K562 (cell line): Measurements from ENCODE around the gene GPS2. TPM values are rescaled to one million over a fixed set of nuclear protein-coding genes. Genes with fewer than 3 reads are reported as not detected.
A peak's percentile ranks its signal among the peaks of the same experiment; 100 is the strongest.

Experiments used
- ATAC-seq: fragments of 200-7000 bp; cut with Tn5 transposase; 3 replicates; pipeline ENCODE4 v1.9.1; 2020; ENCODE audit warnings: moderate library complexity
- BruUV-seq: library from RNA; stranded (reverse); fragments of 400-500 nt; replicated peaks from 2 replicates; lab custom pipeline; 2021; lab: Mats Ljungman, UMichigan
- CTCF ChIA-PET: fragments of 300-600 bp; formaldehyde crosslinking; extraction: SDS; loops from one replicate; lab custom pipeline; 2021; ENCODE audit warnings: low intra/inter-chr PET ratio; lab: Yijun Ruan, JAX
- POLR2A ChIA-PET: fragments of 300-600, 350-650 bp; sonication (Branson Sonifier 250); formaldehyde crosslinking; extraction: SDS; loops from one replicate; lab custom pipeline; 2021; ENCODE audit warnings: antibody characterized with exemption, inconsistent platforms; lab: Yijun Ruan, JAX
- DNase-seq, 4 experiments: peaks; one replicate each; pipeline versions ENCODE4 v3.0.0 to v3.0.0-alpha.2; 2011 to 2018; ENCODE audit warnings: low spot score in 3 of 4, mixed read lengths in 3 of 4; ENCODE audit errors: extremely low read depth in 1 of 4
- FAIRE-seq: peaks from 2 replicates; lab custom pipeline; 2011; peaks lifted over from hg19 to GRCh38; lab: Jason Lieb, UNC
- H2AFZ ChIP-seq: 2 replicates; pipeline ENCODE4 v1.6.0; 2011; ENCODE audit warnings: low read depth, low read length, control low read depth, inconsistent platforms
- H3K27ac ChIP-seq: fragments of 200-600 bp; 3 replicates; pipeline ENCODE4 v1.8.0; 2011; ENCODE audit warnings: low read depth, mild to moderate bottlenecking, control low read depth, inconsistent platforms, low read length, moderate library complexity, mixed read lengths; ENCODE audit errors: extremely low read depth
- H3K27me3 ChIP-seq, 2 experiments: fragments of 300-600 bp in 1 of 2; 2 replicates in 1 of 2; 3 replicates in 1 of 2; pipeline versions ENCODE4 v1.6.0 to v1.8.0; 2011; ENCODE audit warnings: inconsistent platforms in 2 of 2, low read length in 2 of 2, mild to moderate bottlenecking in 1 of 2, mixed read lengths in 1 of 2, moderate library complexity in 1 of 2; ENCODE audit not compliant: control insufficient read depth in 2 of 2, insufficient read depth in 2 of 2
- H3K36me3 ChIP-seq: fragments of 300-600 bp; 3 replicates; pipeline ENCODE4 v1.8.0; 2011; ENCODE audit warnings: mild to moderate bottlenecking, low read length, inconsistent platforms; ENCODE audit not compliant: control insufficient read depth, insufficient read depth
- H3K4me1 ChIP-seq, 2 experiments: fragments of 200-600 bp in 1 of 2; replicated peaks in 1 of 2; 2 replicates in 1 of 2; 3 replicates in 1 of 2; pipeline versions ENCODE4 v1.5.1 to v1.8.0; 2011; ENCODE audit warnings: inconsistent platforms in 2 of 2, low read length in 2 of 2, mild to moderate bottlenecking in 1 of 2, mixed read lengths in 1 of 2, moderate library complexity in 1 of 2; ENCODE audit not compliant: control insufficient read depth in 2 of 2, insufficient read depth in 2 of 2
- H3K4me2 ChIP-seq: 2 replicates; pipeline ENCODE4 v1.6.1; 2011; ENCODE audit warnings: low read length, control low read depth, inconsistent platforms, mixed read lengths; ENCODE audit not compliant: insufficient read depth
- H3K4me3 ChIP-seq: fragments of 200-600 bp; sonication (generic), shearing (Covaris generic); 2 replicates; pipeline ENCODE4 v1.5.1; 2016; ENCODE audit warnings: control low read depth, inconsistent platforms
- H3K79me2 ChIP-seq: fragments of 200-600 bp; 3 replicates; pipeline ENCODE4 v1.8.0; 2011; ENCODE audit warnings: low read length, inconsistent platforms; ENCODE audit not compliant: control insufficient read depth, insufficient read depth
- H3K9ac ChIP-seq, 2 experiments: 2 replicates each; pipeline versions ENCODE4 v1.6.0 to v1.6.1; 2011; ENCODE audit warnings: low read depth in 2 of 2, low read length in 2 of 2, control low read depth in 1 of 2, inconsistent platforms in 1 of 2, mild to moderate bottlenecking in 1 of 2, mixed read lengths in 1 of 2; ENCODE audit not compliant: insufficient read depth in 1 of 2
- H3K9me1 ChIP-seq: one replicate; pipeline ENCODE4 v1.6.0; 2011; ENCODE audit warnings: inconsistent platforms, mild to moderate bottlenecking, low read length, moderate library complexity; ENCODE audit not compliant: control insufficient read depth, insufficient read depth
- H3K9me3 ChIP-seq: replicated peaks from 2 replicates; pipeline ENCODE4 v1.5.1; 2011; ENCODE audit warnings: low read depth, low read length, inconsistent platforms; ENCODE audit not compliant: control insufficient read depth, insufficient read depth
- H4K20me1 ChIP-seq: replicated peaks from 2 replicates; pipeline ENCODE4 v1.6.1; 2011; ENCODE audit warnings: low read length, inconsistent platforms, mixed read lengths; ENCODE audit not compliant: control insufficient read depth, insufficient read depth
- BHLHE40 ChIP-seq: IDR thresholded peaks from 2 replicates; pipeline ENCODE4 v1.6.1; 2011; ENCODE audit warnings: low read length, improper control_type of control experiment
- BMI1 ChIP-seq: fragments of 150-350 bp; IDR thresholded peaks from 2 replicates; pipeline ENCODE4 v1.6.1; 2014; ENCODE audit warnings: low read length
- CBX5 ChIP-seq: IDR thresholded peaks from 2 replicates; pipeline ENCODE4 v1.6.1; 2014; ENCODE audit warnings: low read depth, borderline replicate concordance
- CXXC5 ChIP-seq: fragments of 250-450 bp; sonication (Bioruptor Pico); IDR thresholded peaks from 2 replicates; pipeline ENCODE4 v1.8.0; 2022; ENCODE audit warnings: inconsistent platforms, mild to moderate bottlenecking, moderate library complexity
- ELF1 ChIP-seq: fragments of 200-800 bp; sonication (Bioruptor generic); IDR thresholded peaks from 2 replicates; pipeline ENCODE4 v1.6.1; 2016; ENCODE audit warnings: missing genetic modification characterization, missing compliant biosample characterization
- ESRRA ChIP-seq: fragments of 450-650 bp; IDR thresholded peaks from 2 replicates; pipeline ENCODE4 v1.6.1; 2014; ENCODE audit warnings: low read depth, mild to moderate bottlenecking, moderate library complexity, borderline replicate concordance
- FIP1L1 ChIP-seq: fragments of 200-400 bp; formaldehyde crosslinking; IDR thresholded peaks from 2 replicates; pipeline ENCODE4 v1.6.1; 2018; ENCODE audit warnings: mild to moderate bottlenecking, low read depth, low read length; ENCODE audit not compliant: poor library complexity, severe bottlenecking
- HDAC6 ChIP-seq: IDR thresholded peaks from 2 replicates; pipeline ENCODE4 v1.6.1; 2012; ENCODE audit warnings: low read depth, mild to moderate bottlenecking, control low read depth, inconsistent platforms, low read length, moderate library complexity
- HNRNPL ChIP-seq: fragments of 200-400 bp; formaldehyde crosslinking; IDR thresholded peaks from 2 replicates; pipeline ENCODE4 v1.6.1; 2017; ENCODE audit warnings: low read depth, mild to moderate bottlenecking, low read length
- MAZ ChIP-seq, 2 experiments: fragments of 450-650 bp in 1 of 2; sonication (generic) in 1 of 2; formaldehyde crosslinking; IDR thresholded peaks in 1 of 2; conservative IDR thresholded peaks in 1 of 2; 2 replicates each; pipeline versions ENCODE4 v1.4.0 to v1.5.0; 2020; ENCODE audit warnings: mild to moderate bottlenecking in 1 of 2, missing genetic modification reagents in 1 of 2
- NR4A1 ChIP-seq, 2 experiments: fragments of 250-450 bp in 1 of 2; fragments of 450-650 bp in 1 of 2; sonication (Bioruptor Pico) in 1 of 2; IDR thresholded peaks; 2 replicates each; pipeline versions ENCODE4 v1.4.0 to v1.6.1; 2016 to 2020; ENCODE audit warnings: mild to moderate bottlenecking in 2 of 2, missing compliant biosample characterization in 1 of 2, missing genetic modification characterization in 1 of 2, moderate library complexity in 1 of 2
- RB1 ChIP-seq: fragments of 450-650 bp; IDR thresholded peaks from 2 replicates; pipeline ENCODE4 v1.6.1; 2017; ENCODE audit warnings: low read depth, mild to moderate bottlenecking
- RHOXF2B ChIP-seq: fragments of 250-450 bp; sonication (Bioruptor Pico); conservative IDR thresholded peaks from 2 replicates; pipeline ENCODE4 v1.5.1; 2021
- SRSF1 ChIP-seq: fragments of 200-400 bp; formaldehyde crosslinking; IDR thresholded peaks from 2 replicates; pipeline ENCODE4 v1.6.1; 2017; ENCODE audit warnings: mild to moderate bottlenecking, low read depth, low read length, moderate library complexity
- STAG1 ChIP-seq: sonication (generic); formaldehyde crosslinking; IDR thresholded peaks from 2 replicates; pipeline ENCODE4 v1.5.0; 2020; ENCODE audit warnings: missing genetic modification reagents, borderline replicate concordance
- USF2 ChIP-seq: sonication (generic); formaldehyde crosslinking; IDR thresholded peaks from 2 replicates; pipeline ENCODE4 v1.5.0; 2020; ENCODE audit warnings: missing genetic modification reagents
- YY1 ChIP-seq, 3 experiments: IDR thresholded peaks; 2 replicates each; pipeline ENCODE4 v1.6.1; 2011; ENCODE audit warnings: low read length in 2 of 3, mild to moderate bottlenecking in 2 of 3, moderate library complexity in 2 of 3, borderline replicate concordance in 1 of 3, control low read depth in 1 of 3, low read depth in 1 of 3; ENCODE audit not compliant: insufficient read depth in 3 of 3, insufficient replicate concordance in 2 of 3, control insufficient read depth in 1 of 3, insufficient read length in 1 of 3; ENCODE audit errors: extremely low read depth in 1 of 3
- WGBS: fragments of 100-300 bp; shearing (Covaris generic); methylation state at CpG from one replicate; pipeline ENCODE4 v1.1.6; 2016; ENCODE audit warnings: low coverage, mixed read lengths; ENCODE audit not compliant: insufficient coverage; ENCODE audit errors: missing lambda C conversion rate; 5-methylcytosine and 5-hydroxymethylcytosine counted together
- in situ Hi-C: fragments of 300-500 bp; cut with MboI; formaldehyde crosslinking; loops from 4 replicates; pipeline ENCODE4 v1.15.0; 2018; ENCODE audit warnings: inconsistent platforms, mixed read lengths
- intact Hi-C: fragments of 100-400 bp; cut with micrococcal nuclease; formaldehyde crosslinking; loops from 2 replicates; pipeline ENCODE4 v1.14.2; 2022
- polyA plus RNA-seq, 8 experiments: library from polyadenylated mRNA; depleted of rRNA in 4 of 8; stranded (reverse) in 5 of 8; unstranded in 3 of 8; fragments of >200 nt; fragmentation: Nextera tagmentation in 2 of 8; fragmentation: Illumina TruSeq in 1 of 8; extraction: Ambion mirVana in 2 of 8; extraction: Trizol in 1 of 8; gene quantifications; 2 replicates each; pipeline versions ENCODE4 v1.2.1 to v1.2.3, GENCODE V29; 2011 to 2014; ENCODE audit warnings: inconsistent platforms in 1 of 8, missing spikeins in 1 of 8
- total RNA-seq, 7 experiments: library from RNA; depleted of rRNA in 6 of 7; stranded (reverse); fragments of >200 nt in 6 of 7; fragmentation: Illumina TruSeq in 2 of 7; extraction: Trizol in 2 of 7; gene quantifications; 2 replicates each; pipeline versions ENCODE4 v1.2.1 to v1.2.3, GENCODE V29; 2011 to 2021; ENCODE audit warnings: low replicate concordance in 1 of 7
- TF ChIP-seq, protein P1 (sequence below): fragments of 450-650 bp; formaldehyde crosslinking; IDR thresholded peaks from 2 replicates; pipeline ENCODE4 v1.4.0; 2020; ENCODE audit warnings: mild to moderate bottlenecking, moderate library complexity

The GPS2 gene
- total and polyA plus RNA-seq, 9 of the 15 experiments (the other 6 are each of a cell fraction or from before 2014, with no cell fraction given): 18.3 to 75.7 (median 37.0) TPM

- no peaks in the 10 kb centered on the region for H3K9me3 ChIP-seq
- peak overlapping the region; percentile 4 to 82; a peak in 3 of 4 replicates for H3K9ac ChIP-seq
- ChIA-PET CTCF (interaction anchor here (0.7 to 2.5 kb wide), 2 partner anchors 16 to 98 kb away, joined by 3 to 19 read pairs; partner anchors contain the start of genes PLSCR3 and SLC2A4), POLR2A (interaction anchor here (0.7 to 1.6 kb wide), 7 partner anchors 9 to 247 kb away, joined by 3 to 13 read pairs (median 4); partner anchors contain the start of gene PHF23)
- H3K27ac ChIP-seq: no peak overlapping the region
- intact Hi-C loops (loop anchor here (1.0 to 5.0 kb wide), 2 partner anchors 16 to 244 kb away; no protein-coding TSS in a partner anchor), in situ Hi-C loops (no loop called here)
- H3K4me1 ChIP-seq: peaks cover 17 to 42% of the 10 kb centered on the region in 2 experiments
- ATAC-seq: peak; percentile 90
- no TSS peak for BruUV-seq
- no peak for FAIRE-seq
- peak; percentile 74 to 83 (median 76) for DNase-seq
- peak overlapping the region; percentile 48 for H3K4me2 ChIP-seq
- no peaks in the 10 kb centered on the region for H3K79me2 ChIP-seq
- peak overlapping the region; percentile 83 for H2AFZ ChIP-seq
- H3K4me3 ChIP-seq: no peak overlapping the region
- no peaks in the 10 kb centered on the region for H3K9me1 ChIP-seq
- no peaks in the 10 kb centered on the region for H4K20me1 ChIP-seq
- WGBS: 18% methylated on average over 25 of the region's 51 CpGs
- no peaks in the 10 kb centered on the region for H3K36me3 ChIP-seq
- no peaks in the 10 kb centered on the region for H3K27me3 ChIP-seq
- TF ChIP-seq CBX5: no peak
- peak; percentile 36; the same call in 1 of the 2 replicates for TF ChIP-seq USF2
- TF ChIP-seq, protein P1, sequence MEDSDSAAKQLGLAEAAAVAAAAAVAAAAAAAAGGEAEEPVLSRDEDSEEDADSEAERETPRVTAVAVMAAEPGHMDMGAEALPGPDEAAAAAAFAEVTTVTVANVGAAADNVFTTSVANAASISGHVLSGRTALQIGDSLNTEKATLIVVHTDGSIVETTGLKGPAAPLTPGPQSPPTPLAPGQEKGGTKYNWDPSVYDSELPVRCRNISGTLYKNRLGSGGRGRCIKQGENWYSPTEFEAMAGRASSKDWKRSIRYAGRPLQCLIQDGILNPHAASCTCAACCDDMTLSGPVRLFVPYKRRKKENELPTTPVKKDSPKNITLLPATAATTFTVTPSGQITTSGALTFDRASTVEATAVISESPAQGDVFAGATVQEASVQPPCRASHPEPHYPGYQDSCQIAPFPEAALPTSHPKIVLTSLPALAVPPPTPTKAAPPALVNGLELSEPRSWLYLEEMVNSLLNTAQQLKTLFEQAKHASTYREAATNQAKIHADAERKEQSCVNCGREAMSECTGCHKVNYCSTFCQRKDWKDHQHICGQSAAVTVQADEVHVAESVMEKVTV (CRISPR knock-in tag): peak; percentile 81
- TF ChIP-seq CXXC5 (CRISPR knock-in tag): peak; percentile 82
- no peak for TF ChIP-seq NR4A1 (CRISPR knock-in tag; IDR thresholded peaks at IDR 0.05)
- 0 out of 2 replicates have a peak, but pooled peaks have one; percentile 55 for TF ChIP-seq NR4A1 (tag; IDR thresholded peaks at IDR 0.05)
- TF ChIP-seq ELF1 (tag): 0 out of 2 replicates have a peak, but pooled peaks have one; percentile 30
- TF ChIP-seq RB1: peak; percentile 83
- TF ChIP-seq HNRNPL: peak; percentile 93
- TF ChIP-seq STAG1: peak; percentile 42; the same call in 1 of the 2 replicates
- no peak for TF ChIP-seq HDAC6
- TF ChIP-seq BMI1: no peak
- TF ChIP-seq FIP1L1: peak; percentile 30
- TF ChIP-seq MAZ (CRISPR knock-in tag; conservative IDR thresholded peaks at IDR 0.05 in 1 of 2, IDR thresholded peaks at IDR 0.05 in 1 of 2): peak in 1 of 2 experiments; percentile 24; a peak in 1 of 4 replicates
- no peak for TF ChIP-seq RHOXF2B (CRISPR knock-in tag)
- TF ChIP-seq SRSF1: no peak
- peak in 1 of 3 experiments; percentile 23 for TF ChIP-seq YY1 (IDR thresholded peaks at IDR 0.05; ENCODE audit: borderline replicate concordance in 1 of 3, control insufficient read depth in 1 of 3, extremely low read depth in 1 of 3, insufficient read depth in 3 of 3, insufficient read length in 1 of 3, insufficient replicate concordance in 2 of 3, low read depth in 1 of 3, low read length in 2 of 3)
- TF ChIP-seq ESRRA: peak; percentile 67; the same call in 1 of the 2 replicates
- peak; percentile 82 for TF ChIP-seq BHLHE40
These were observed 18.8 kb downstream of the GPS2 start for GRCh38 chr17:7296189-7296861.
